Fibroblast of villous mesenchyme (primary cell): ENCODE measurements around the gene FANCE. TPM values are rescaled to one million over a fixed set of nuclear protein-coding genes. Genes with fewer than 3 reads are reported as not detected.

Experiments used
- DNase-seq: peaks from one replicate; pipeline ENCODE4 v3.0.0-alpha.2; 2010; ENCODE audit warnings: low read depth
- H3K4me3 ChIP-seq: 2 replicates; pipeline ENCODE4 v1.5.1; 2011; ENCODE audit warnings: low read depth, mild to moderate bottlenecking, low read length
- total RNA-seq: library from RNA; depleted of rRNA; stranded (reverse); fragments of >200 nt; gene quantifications from 2 replicates; pipeline ENCODE4 v1.2.3, GENCODE V29; 2012
- TF ChIP-seq, protein P1 (sequence below): IDR thresholded peaks from 2 replicates; pipeline ENCODE4 v1.5.1; 2012; ENCODE audit warnings: low read depth, mild to moderate bottlenecking, low read length; ENCODE audit not compliant: insufficient read depth

Gene FANCE
- total RNA-seq, 1 donor = 6.5 TPM

DNA sequence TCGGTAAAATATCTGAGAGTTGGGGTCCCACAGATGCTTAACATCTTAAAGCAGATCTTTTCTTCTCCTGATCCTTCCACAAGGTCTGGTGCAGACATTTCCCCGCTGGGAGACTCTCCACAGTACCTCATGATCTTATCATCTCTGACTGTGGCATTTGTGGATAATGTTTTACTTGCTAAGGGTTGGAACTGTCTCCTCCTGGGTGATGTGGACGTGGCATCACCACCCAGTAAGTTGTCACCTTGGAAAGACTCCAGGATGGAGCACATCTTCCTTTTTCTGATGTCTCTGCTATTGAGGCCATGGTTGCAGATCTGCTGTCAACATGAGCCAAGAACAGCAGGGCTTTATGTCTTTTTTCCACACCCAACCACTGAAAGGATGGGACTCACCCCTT, 42.0 kb upstream of the FANCE start:
- H3K4me3 ChIP-seq = no peak overlapping the region
- no peak for DNase-seq

DNA sequence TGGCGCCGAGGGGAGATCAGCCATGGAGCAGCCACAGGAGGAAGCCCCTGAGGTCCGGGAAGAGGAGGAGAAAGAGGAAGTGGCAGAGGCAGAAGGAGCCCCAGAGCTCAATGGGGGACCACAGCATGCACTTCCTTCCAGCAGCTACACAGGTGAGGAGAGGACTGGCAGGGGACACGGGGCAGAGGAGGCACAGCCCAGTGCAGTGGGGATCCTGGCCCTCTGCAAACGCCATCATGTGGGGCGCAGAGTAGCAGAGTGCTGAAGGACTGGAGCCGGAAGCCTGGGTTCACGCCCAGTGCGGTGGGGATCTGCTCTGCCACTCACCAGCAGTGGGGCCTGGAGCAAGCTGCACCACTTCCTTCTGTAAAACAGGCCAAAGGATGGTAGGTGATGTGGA, 41.1 kb upstream of the FANCE start:
- TF ChIP-seq, protein P1, sequence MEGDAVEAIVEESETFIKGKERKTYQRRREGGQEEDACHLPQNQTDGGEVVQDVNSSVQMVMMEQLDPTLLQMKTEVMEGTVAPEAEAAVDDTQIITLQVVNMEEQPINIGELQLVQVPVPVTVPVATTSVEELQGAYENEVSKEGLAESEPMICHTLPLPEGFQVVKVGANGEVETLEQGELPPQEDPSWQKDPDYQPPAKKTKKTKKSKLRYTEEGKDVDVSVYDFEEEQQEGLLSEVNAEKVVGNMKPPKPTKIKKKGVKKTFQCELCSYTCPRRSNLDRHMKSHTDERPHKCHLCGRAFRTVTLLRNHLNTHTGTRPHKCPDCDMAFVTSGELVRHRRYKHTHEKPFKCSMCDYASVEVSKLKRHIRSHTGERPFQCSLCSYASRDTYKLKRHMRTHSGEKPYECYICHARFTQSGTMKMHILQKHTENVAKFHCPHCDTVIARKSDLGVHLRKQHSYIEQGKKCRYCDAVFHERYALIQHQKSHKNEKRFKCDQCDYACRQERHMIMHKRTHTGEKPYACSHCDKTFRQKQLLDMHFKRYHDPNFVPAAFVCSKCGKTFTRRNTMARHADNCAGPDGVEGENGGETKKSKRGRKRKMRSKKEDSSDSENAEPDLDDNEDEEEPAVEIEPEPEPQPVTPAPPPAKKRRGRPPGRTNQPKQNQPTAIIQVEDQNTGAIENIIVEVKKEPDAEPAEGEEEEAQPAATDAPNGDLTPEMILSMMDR = no peak
- no peak for DNase-seq
- H3K4me3 ChIP-seq = no peak overlapping the region

More for the DNA sequence above, 42.0 kb upstream of the FANCE start:
- TF ChIP-seq, protein P1 = no peak

DNA sequence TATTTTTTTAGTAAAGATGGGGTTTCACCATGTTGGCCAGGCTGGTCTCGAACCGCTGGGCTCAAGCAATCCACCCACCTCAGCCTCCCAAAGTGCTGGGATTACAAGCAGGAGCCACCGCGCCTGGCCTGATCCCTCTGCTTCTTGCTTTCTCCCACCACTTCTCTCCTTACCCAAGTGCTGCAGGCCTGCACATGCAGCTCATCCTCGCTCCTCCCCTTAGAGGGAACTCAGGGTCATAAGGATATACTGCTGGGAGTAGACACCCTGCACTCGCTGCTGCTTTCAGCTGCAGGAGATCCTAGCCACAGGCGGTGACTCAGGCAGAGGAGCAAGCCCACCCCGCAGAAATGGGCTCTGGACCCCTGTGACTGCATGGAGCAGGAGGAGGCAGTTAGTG, 40.0 kb upstream of the FANCE start:
- TF ChIP-seq, protein P1 = no peak
- no peak for DNase-seq

DNA sequence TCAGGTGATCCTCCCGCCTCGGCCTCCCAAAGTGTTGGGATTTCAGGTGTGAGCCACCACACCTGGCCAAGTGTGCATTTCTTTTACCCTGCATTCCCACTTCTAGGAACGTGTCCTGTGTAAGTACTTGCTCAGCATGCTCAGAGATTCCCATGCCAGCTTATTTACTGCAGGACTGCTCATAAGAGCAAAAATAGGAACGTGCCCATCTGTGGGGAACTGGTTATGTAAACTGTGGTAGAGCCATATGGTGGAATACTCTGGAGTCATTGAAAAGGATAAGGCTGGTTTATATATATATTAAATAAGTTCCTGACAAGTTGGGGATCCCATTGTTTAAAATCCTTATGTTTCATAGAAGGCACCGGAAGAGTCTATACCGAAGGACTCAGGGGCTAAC, 38.2 kb upstream of the FANCE start:
- H3K4me3 ChIP-seq = no peak overlapping the region
- TF ChIP-seq, protein P1 = no peak
- no peak for DNase-seq

More for the DNA sequence above, 40.0 kb upstream of the FANCE start:
- H3K4me3 ChIP-seq = no peak overlapping the region

DNA sequence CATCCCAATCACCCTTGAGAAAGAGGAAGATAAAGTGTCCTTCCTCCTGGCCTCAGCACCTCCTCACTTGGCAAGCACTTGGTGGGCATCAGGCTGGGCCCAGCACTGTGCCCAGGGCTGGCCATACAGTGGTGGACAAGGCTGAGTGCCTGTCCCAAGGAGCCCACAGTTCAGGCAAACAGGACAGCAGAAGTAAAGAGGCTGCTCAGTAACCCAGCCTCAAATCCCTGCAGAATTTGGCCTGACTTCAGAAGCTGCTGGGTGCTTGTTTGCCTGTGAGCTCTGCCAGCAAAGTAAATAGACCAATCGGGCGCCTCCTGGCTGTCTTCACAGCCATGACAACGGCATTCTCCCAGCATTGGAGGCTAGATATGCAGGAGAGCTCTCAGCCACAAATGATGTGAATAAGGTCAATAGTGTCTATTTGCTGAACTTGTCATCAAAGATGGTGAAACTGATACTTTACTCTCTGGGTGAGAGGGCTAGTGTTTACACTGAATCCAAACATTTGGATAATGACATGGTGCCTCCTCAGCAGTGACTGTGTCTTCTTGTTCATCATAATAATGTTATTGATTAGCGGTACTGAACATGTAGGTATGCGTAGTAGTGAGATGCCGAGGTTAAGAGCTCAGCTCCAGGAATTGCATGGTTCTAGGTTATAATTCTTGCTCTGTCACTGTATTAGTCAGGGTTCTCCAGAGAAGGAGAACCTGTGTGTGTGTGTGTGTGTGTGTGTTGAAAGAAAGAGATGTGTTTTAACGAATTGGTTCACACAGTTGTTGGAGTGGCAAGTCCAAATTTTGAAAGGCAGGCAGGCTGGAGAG, 36.9 kb upstream of the FANCE start:
- TF ChIP-seq, protein P1 = peak; percentile 66
- peak; percentile 84 for DNase-seq
- no peak overlapping the region for H3K4me3 ChIP-seq

DNA sequence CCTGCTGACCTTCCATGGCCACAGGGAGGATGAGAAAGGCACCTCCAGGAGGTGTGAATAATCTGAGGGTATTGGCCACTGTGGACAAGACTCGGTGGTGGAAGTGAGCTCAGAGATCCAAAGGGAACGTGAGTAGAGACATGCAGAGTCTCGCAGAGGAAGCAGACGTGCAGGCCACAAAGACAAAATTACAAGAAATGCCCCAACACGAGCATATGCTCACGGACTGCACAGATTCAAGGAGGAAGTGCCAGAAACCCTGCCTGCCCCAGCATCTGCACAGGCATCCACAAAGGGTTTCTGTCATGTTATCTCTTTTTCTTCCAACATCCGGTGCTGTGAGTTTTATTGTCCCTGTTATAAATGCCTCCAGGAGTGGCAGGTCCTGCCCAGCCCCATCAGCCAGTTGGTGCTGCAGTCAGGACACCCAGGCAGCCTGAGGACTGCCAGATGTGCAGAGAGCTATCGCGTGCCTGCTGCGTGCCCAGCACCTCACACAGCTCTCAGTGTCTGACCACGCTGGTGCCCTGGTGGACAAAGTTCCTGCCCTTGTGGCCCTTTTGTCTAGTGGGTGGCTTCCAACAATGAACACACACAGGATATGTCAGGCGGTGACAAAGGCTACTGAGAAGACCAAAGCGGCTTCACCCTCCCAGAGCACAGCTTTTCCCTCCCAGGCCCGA, 34.0 kb upstream of the FANCE start:
- TF ChIP-seq, protein P1 = no peak

More for the DNA sequence above, 34.0 kb upstream of the FANCE start:
- no peak for DNase-seq
- H3K4me3 ChIP-seq = no peak overlapping the region
